GM19438 (cell line): ENCODE measurements around the gene SLC11A2.
"Not testable (repeated sequence)": the region's sequence is repeated elsewhere in the genome, so short reads cannot be mapped to it uniquely, and the experiment has no call there.

Source experiments
- ATAC-seq: cut with Tn5 transposase; IDR thresholded peaks from one replicate; pipeline ENCODE4 v1.9.1; 2021; ENCODE audit warnings: low read depth; ENCODE audit not compliant: unreplicated experiment

Gene SLC11A2

GRCh38 chr12:50953047-50953446 is 73.1 kb downstream of the SLC11A2 start:
- no peak for ATAC-seq

DNA sequence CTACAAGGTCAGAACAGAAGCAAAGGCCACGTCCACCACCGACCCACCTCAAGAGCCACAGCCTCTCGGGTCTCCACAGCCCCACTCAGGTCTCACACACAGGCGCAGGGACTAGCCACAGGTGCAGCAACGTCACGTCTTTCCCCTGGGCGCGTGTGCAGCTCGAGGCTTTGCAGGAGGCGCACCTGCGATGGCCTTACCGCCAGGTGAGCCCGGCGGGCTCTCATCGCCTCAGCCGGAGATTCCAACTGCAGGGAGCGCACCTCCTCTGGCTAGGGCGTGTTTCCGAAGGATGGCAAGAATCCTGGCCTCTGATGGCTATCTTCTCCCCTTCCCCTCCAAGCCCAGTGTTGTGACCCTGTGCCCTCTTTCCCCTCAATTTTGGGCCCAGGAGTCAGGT is 73.7 kb downstream of the SLC11A2 start, which contains the start of gene HIGD1C:
TSS of gene HIGD1C (plus strand) at position 35 of the 400 bp plus-strand sequence. CDS start 1,455 bp downstream, outside the sequence.
- no peak for ATAC-seq

- ATAC-seq = no peak
Observed at GRCh38 chr12:50951112-50951511, 75.1 kb downstream of the SLC11A2 start.

GRCh38 chr12:50949801-50950302 is 76.3 kb downstream of the SLC11A2 start:
- ATAC-seq = no peak

DNA sequence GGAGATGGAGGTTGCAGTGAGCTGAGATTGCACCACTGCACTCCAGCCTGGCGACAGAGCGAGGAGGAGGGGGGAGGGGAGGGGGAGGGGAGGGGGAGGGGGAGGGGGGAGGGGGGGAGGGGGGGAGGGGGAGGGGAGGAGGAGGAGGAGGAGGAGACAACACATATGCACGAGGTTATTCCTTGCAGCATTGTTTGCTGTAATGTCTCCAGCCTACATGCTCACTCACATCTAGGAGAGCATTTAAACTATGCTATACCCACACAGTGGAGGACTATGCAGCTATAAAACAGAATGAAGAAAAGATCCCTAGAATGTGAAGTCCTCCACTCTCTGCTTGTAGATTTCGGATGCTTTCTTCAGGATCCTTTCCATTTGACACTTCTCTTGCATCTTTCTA is 77.4 kb downstream of the SLC11A2 start:
- no peak for ATAC-seq

GRCh38 chr12:50947933-50948626 is 78.1 kb downstream of the SLC11A2 start:
- no peak for ATAC-seq

DNA sequence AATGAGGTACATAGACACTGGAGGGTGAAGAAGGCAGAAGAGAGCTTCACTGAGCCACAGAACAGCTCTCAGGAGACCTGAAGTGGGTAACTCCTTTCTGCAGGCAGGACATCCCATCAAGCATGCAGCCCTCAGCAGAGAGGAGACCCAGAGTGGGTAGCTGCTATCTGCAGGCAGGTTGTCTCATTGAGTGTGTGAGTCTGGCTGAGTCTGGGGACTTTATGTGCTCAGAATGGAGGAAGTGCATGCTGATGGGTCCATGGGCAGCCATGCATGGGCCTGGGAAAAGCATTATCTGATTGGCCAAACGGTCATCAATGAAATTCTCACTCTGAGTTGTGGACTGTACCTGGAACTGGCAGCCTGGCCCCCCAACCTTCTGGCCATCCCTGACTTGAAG is 88.5 kb downstream of the SLC11A2 start:
- ATAC-seq = no peak

DNA sequence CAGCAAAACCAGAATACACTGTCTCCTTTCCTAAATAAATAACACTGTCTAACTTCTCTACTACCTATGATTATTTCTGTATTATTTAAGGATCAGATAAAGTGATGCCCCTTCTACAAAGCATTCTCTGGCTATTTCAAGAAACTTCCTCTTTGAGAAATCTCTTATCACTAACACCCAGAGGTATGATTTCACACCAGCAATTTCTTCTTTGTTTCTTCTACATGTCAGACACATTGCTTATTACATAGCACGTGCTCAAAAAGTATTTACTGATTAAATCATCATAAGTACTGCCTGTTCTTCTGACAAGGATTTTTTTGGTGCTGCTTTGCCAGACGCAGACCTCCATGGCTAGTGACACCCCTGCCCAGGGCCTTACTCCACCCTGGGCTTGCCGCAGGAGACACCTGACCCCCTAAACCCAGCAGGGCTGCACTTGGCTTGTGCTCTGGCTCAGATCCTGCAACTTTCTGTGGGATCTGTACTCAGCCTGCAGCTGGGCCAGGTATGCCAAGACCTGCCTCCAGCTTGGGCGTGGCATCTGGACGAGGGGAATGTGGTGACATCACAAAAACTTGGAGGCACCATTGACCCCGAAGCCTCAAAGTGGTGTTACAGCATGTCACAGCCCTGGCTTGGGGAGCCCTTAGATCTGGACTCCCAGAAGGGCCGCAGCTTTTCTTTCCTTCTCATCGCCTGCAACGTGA is 89.2 kb downstream of the SLC11A2 start:
- ATAC-seq = no peak

GRCh38 chr12:50934981-50935807 is 91.0 kb downstream of the SLC11A2 start:
- ATAC-seq = no peak

DNA sequence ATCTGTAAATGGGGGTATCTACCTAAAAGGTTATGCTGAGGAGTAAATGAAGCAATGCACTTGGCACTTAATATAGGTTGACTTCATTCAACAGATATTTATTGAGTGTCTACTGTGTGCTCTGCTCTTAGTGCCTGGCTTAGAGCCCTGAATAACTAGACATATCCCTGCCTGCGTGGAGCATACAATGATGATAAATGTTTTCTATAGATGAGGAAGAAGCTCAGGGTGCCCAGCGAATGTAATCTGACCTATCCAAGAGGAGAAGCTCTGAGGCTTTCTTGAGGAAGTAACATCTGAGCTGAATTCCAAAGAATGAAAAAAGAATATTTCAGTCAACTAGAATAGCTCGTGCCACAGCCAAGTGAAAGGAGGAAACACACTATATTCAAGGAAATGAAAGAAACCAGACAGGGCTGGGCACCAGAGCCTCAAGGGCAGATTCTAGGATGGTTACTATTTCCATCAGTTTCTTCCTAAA is 91.8 kb downstream of the SLC11A2 start:
- no peak for ATAC-seq

- no peak for ATAC-seq
Observed at GRCh38 chr12:50933459-50934124, 92.6 kb downstream of the SLC11A2 start.

GRCh38 chr12:50932787-50933280 is 93.3 kb downstream of the SLC11A2 start:
- no peak for ATAC-seq

- ATAC-seq = not testable (repeated sequence)
Observed at GRCh38 chr12:50930477-50930876, 95.7 kb downstream of the SLC11A2 start.

DNA sequence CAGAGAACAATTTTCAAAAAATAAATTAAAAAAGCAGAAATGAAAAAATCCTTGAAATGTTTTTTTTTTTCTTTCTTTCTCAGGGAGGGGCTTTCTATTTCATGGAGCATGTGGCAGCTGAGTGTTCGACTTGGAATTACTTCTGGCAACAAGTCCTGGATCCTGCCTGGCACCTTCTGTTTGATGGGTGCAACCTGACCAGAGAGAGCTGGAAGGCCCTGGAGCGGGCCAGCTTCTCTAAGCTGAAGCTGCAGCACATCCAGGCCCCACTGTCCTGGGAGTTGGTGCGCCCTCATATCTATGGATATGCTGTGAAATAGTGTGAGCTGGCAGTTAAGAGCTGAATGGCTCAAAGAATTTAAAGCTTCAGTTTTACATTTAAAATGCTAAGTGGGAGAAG is 96.4 kb downstream of the SLC11A2 start:
- no peak for ATAC-seq
